CD4-positive, alpha-beta T cell (primary cell): ENCODE data around the gene RNF213. TPM values are rescaled to one million over a fixed set of nuclear protein-coding genes. Genes with fewer than 3 reads are reported as not detected.
"Not testable (repeated sequence)": the region's sequence is repeated elsewhere in the genome, so short reads cannot be mapped to it uniquely, and the experiment has no call there.

Source experiments
- ATAC-seq: fragments of 200-7000 bp; cut with Tn5 transposase; one replicate; pipeline ENCODE4 v1.10.0; 2022; ENCODE audit warnings: mild to moderate bottlenecking; ENCODE audit not compliant: poor library complexity
- CTCF ChIA-PET: fragments of 350-600 bp; sonication (Branson Sonifier 250); formaldehyde crosslinking; loops from one replicate; lab custom pipeline; 2021; ENCODE audit warnings: antibody characterized with exemption, inconsistent platforms; lab: Charles Lee
- POLR2A ChIA-PET: fragments of 350-600 bp; sonication (Branson Sonifier 250); formaldehyde crosslinking; loops from one replicate; lab custom pipeline; 2021; ENCODE audit warnings: antibody characterized with exemption, inconsistent platforms; lab: Charles Lee
- DNase-seq, 14 experiments: peaks; one replicate each; pipeline ENCODE4 v3.0.0-alpha.2; 2013 to 2020; ENCODE audit warnings: mixed read lengths in 2 of 14
- H3K27ac ChIP-seq, 2 donors: one replicate each; pipeline versions ENCODE4 v1.5.1 to v1.7.0; 2013; ENCODE audit warnings: low read length in 2 of 2, low read depth in 1 of 2, mild to moderate bottlenecking in 1 of 2
- H3K27me3 ChIP-seq, 2 experiments: 1 replicate in 1 of 2; 2 replicates in 1 of 2; pipeline versions ENCODE4 v1.6.1 to v1.7.0; 2013; ENCODE audit warnings: low read length in 2 of 2, control low read depth in 1 of 2, mild to moderate bottlenecking in 1 of 2, moderate library complexity in 1 of 2; ENCODE audit not compliant: insufficient read depth in 2 of 2, control insufficient read depth in 1 of 2
- H3K36me3 ChIP-seq: one replicate; pipeline ENCODE4 v1.6.1; 2013; ENCODE audit warnings: low read length, control low read depth; ENCODE audit not compliant: insufficient read depth
- H3K4me1 ChIP-seq: one replicate; pipeline ENCODE4 v1.6.1; 2013; ENCODE audit warnings: low read length, control low read depth; ENCODE audit not compliant: insufficient read depth
- H3K4me3 ChIP-seq: one replicate; pipeline ENCODE4 v1.5.1; 2013; ENCODE audit warnings: mild to moderate bottlenecking, low read length, moderate library complexity
- H3K9me3 ChIP-seq, 2 experiments: 1 replicate in 1 of 2; 2 replicates in 1 of 2; pipeline versions ENCODE4 v1.6.1 to v1.7.0; 2013; ENCODE audit warnings: low read length in 2 of 2, mild to moderate bottlenecking in 2 of 2, control low read depth in 1 of 2, moderate library complexity in 1 of 2; ENCODE audit not compliant: control insufficient read depth in 1 of 2, insufficient read depth in 1 of 2
- H3K27ac Mint-ChIP-seq: one replicate; pipeline ENCODE4 v1.8.0; 2020; ENCODE audit warnings: mixed read lengths
- H3K27me3 Mint-ChIP-seq: one replicate; pipeline ENCODE4 v1.8.0; 2021; ENCODE audit warnings: mixed read lengths
- H3K36me3 Mint-ChIP-seq: one replicate; pipeline ENCODE4 v1.8.0; 2021; ENCODE audit warnings: low read depth, mixed read lengths
- H3K4me1 Mint-ChIP-seq: one replicate; pipeline ENCODE4 v1.8.0; 2021; ENCODE audit warnings: low read depth, mixed read lengths
- H3K4me3 Mint-ChIP-seq: one replicate; pipeline ENCODE4 v1.8.0; 2020; ENCODE audit warnings: mild to moderate bottlenecking, mixed read lengths
- H3K9me3 Mint-ChIP-seq: one replicate; pipeline ENCODE4 v1.8.0; 2020; ENCODE audit warnings: mixed read lengths
- intact Hi-C, 2 experiments: fragments of 100-400 bp; cut with DNase I in 1 of 2; cut with micrococcal nuclease in 1 of 2; formaldehyde crosslinking; loops; one replicate each; pipeline versions ENCODE4 v1.15.1 to v1.9.0; 2023 to 2025; cut with DNase I, micrococcal nuclease
- total RNA-seq, 174 experiments: library from RNA in 2 of 174; stranded (reverse) in 2 of 174; gene quantifications; one replicate each; pipeline ENCODE4 v1.2.3 and lab custom pipeline; 2021 to 2026
- TF ChIP-seq, protein P1 (sequence below): fragments of 200-600 bp; IDR thresholded peaks from one replicate; pipeline ENCODE4 v1.8.0; 2022; ENCODE audit warnings: antibody characterized with exemption, mild to moderate bottlenecking

RNF213 gene
- total RNA-seq, 2 experiments from 2014 or later: 290 to 312 TPM

GRCh38 chr17:80323982-80324381 lies 63.3 kb downstream of the RNF213 start:
- H3K36me3 Mint-ChIP-seq: peaks cover 100% of the 10 kb centered on the region
- ChIA-PET POLR2A (no interaction called here), CTCF (no interaction called here)
- TF ChIP-seq, protein P1, sequence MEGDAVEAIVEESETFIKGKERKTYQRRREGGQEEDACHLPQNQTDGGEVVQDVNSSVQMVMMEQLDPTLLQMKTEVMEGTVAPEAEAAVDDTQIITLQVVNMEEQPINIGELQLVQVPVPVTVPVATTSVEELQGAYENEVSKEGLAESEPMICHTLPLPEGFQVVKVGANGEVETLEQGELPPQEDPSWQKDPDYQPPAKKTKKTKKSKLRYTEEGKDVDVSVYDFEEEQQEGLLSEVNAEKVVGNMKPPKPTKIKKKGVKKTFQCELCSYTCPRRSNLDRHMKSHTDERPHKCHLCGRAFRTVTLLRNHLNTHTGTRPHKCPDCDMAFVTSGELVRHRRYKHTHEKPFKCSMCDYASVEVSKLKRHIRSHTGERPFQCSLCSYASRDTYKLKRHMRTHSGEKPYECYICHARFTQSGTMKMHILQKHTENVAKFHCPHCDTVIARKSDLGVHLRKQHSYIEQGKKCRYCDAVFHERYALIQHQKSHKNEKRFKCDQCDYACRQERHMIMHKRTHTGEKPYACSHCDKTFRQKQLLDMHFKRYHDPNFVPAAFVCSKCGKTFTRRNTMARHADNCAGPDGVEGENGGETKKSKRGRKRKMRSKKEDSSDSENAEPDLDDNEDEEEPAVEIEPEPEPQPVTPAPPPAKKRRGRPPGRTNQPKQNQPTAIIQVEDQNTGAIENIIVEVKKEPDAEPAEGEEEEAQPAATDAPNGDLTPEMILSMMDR: no peak
- H3K4me3 ChIP-seq: no peak overlapping the region
- H3K4me3 Mint-ChIP-seq: no peak overlapping the region
- H3K4me1 Mint-ChIP-seq: no peaks in the 10 kb centered on the region
- H3K9me3 ChIP-seq: peaks cover 4 to 17% of the 10 kb centered on the region in 2 experiments
- intact Hi-C loops: no loop called here
- DNase-seq (no peak), ATAC-seq (no peak)
- H3K36me3 ChIP-seq: peaks cover 99% of the 10 kb centered on the region
- no peak overlapping the region for H3K27ac ChIP-seq
- no peaks in the 10 kb centered on the region for H3K27me3 Mint-ChIP-seq
- H3K27me3 ChIP-seq: no peaks in the 10 kb centered on the region
- peaks cover 5% of the 10 kb centered on the region for H3K9me3 Mint-ChIP-seq
- H3K27ac Mint-ChIP-seq: no peak overlapping the region
- H3K4me1 ChIP-seq: no peaks in the 10 kb centered on the region

DNA sequence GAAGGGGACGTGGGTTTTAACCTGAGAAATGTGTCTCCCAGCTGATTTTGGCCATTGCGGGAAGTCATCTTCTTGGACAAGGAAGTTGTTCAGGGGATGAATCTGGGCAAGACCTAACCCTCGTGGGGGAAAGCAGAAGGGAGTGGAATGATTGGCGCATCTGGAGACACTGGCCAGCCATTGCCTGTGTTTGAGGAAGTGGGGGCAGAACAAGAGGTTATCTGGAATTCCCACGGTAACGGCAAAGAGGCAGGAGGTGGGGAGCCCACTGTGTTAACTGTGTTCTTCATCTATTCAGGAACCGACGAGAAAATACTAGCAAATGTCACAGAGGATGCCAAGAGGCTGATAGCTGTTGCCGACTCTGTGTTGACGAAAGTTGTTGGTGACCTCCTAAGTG lies 66.9 kb downstream of the RNF213 start:
- Mint-ChIP-seq H3K4me3 (no peak overlapping the region), H3K27ac (no peak overlapping the region), H3K4me1 (no peaks in the 10 kb centered on the region), H3K9me3 (peaks cover 3% of the 10 kb centered on the region), H3K27me3 (no peaks in the 10 kb centered on the region), H3K36me3 (peaks cover 98% of the 10 kb centered on the region)
- intact Hi-C loops: no loop called here
- CTCF ChIA-PET: no interaction called here
- TF ChIP-seq, protein P1: no peak
- ATAC-seq: no peak
- no peaks in the 10 kb centered on the region for H3K27me3 ChIP-seq
- no peak overlapping the region for H3K4me3 ChIP-seq
- H3K4me1 ChIP-seq: no peaks in the 10 kb centered on the region
- H3K9me3 ChIP-seq: peaks cover under 1 to 4% of the 10 kb centered on the region in 2 experiments
- POLR2A ChIA-PET: interaction anchor here (1.4 kb wide), 1 partner anchor 128 kb away, joined by 3 read pairs; no protein-coding TSS in a partner anchor
- peak in 1 of 14 experiments; percentile 23 for DNase-seq
- peaks cover 99% of the 10 kb centered on the region for H3K36me3 ChIP-seq
- H3K27ac ChIP-seq: no peak overlapping the region

- Histone ChIP-seq H3K4me3 (no peak overlapping the region), H3K36me3 (peaks cover 98% of the 10 kb centered on the region), H3K27me3 (no peaks in the 10 kb centered on the region), H3K4me1 (no peaks in the 10 kb centered on the region), H3K27ac (no peak overlapping the region), H3K9me3 (no peaks in the 10 kb centered on the region)
- Mint-ChIP-seq H3K4me3 (no peak overlapping the region), H3K9me3 (no peaks in the 10 kb centered on the region), H3K27ac (peak overlapping the region; percentile 51), H3K27me3 (no peaks in the 10 kb centered on the region), H3K36me3 (peaks cover 93% of the 10 kb centered on the region), H3K4me1 (no peaks in the 10 kb centered on the region)
- TF ChIP-seq, protein P1: no peak
- intact Hi-C loops: no loop called here
- DNase-seq (no peak), ATAC-seq (no peak)
- POLR2A ChIA-PET: no interaction called here
- CTCF ChIA-PET: no interaction called here
These were observed 68.2 kb downstream of the RNF213 start for GRCh38 chr17:80328634-80329380.

GRCh38 chr17:80329421-80329820 lies 68.8 kb downstream of the RNF213 start:
- DNase-seq, H3K4me1 ChIP-seq, H3K27me3 Mint-ChIP-seq, H3K9me3 ChIP-seq, H3K4me3 ChIP-seq, H3K27ac ChIP-seq, ATAC-seq, H3K4me3 Mint-ChIP-seq, H3K9me3 Mint-ChIP-seq, H3K27me3 ChIP-seq, POLR2A ChIA-PET, intact Hi-C loops, CTCF ChIA-PET, H3K27ac Mint-ChIP-seq, H3K4me1 Mint-ChIP-seq: not testable (repeated sequence)
- H3K36me3 ChIP-seq: peaks cover 98% of the 10 kb centered on the region
- peaks cover 93% of the 10 kb centered on the region for H3K36me3 Mint-ChIP-seq
